Measurements from ENCODE around the gene ALDH1B1. TPM values are rescaled to one million over a fixed set of nuclear protein-coding genes. Genes with fewer than 3 reads are reported as not detected.

The ALDH1B1 gene
- total RNA-seq, 1 donor from 2014 or later, result 10.5 TPM

- H3K4me1 Mint-ChIP-seq (ENCODE audit: unreplicated experiment), result peaks cover 15% of the 10 kb centered on the region
- H3K36me3 Mint-ChIP-seq (ENCODE audit: unreplicated experiment), result no peaks in the 10 kb centered on the region
- H3K4me3 Mint-ChIP-seq (ENCODE audit: unreplicated experiment), result no peak overlapping the region
- H3K9me3 Mint-ChIP-seq (ENCODE audit: unreplicated experiment), result no peaks in the 10 kb centered on the region
- no peak overlapping the region for H3K27ac Mint-ChIP-seq (ENCODE audit: unreplicated experiment)
- peak; percentile 58 for TF ChIP-seq CTCF (IDR thresholded peaks at IDR 0.05)
- DNase-seq (ENCODE audit: extremely low spot score, unreplicated experiment), result no peak
- H3K27me3 Mint-ChIP-seq (ENCODE audit: unreplicated experiment), result peaks cover 8% of the 10 kb centered on the region
These were observed 24.8 kb downstream of the ALDH1B1 start for GRCh38 chr9:38417003-38417945.

- Mint-ChIP-seq H3K27me3 (ENCODE audit: unreplicated experiment) (peaks cover 7% of the 10 kb centered on the region), H3K4me3 (ENCODE audit: unreplicated experiment) (no peak overlapping the region), H3K27ac (ENCODE audit: unreplicated experiment) (no peak overlapping the region), H3K9me3 (ENCODE audit: unreplicated experiment) (no peaks in the 10 kb centered on the region), H3K36me3 (ENCODE audit: unreplicated experiment) (no peaks in the 10 kb centered on the region), H3K4me1 (ENCODE audit: unreplicated experiment) (peaks cover 18% of the 10 kb centered on the region)
- no peak for DNase-seq (ENCODE audit: extremely low spot score, unreplicated experiment)
- no peak for TF ChIP-seq CTCF (IDR thresholded peaks at IDR 0.05)
These were observed 25.9 kb downstream of the ALDH1B1 start for GRCh38 chr9:38418366-38418765.

- Mint-ChIP-seq H3K4me3 (ENCODE audit: unreplicated experiment) (no peak overlapping the region), H3K27ac (ENCODE audit: unreplicated experiment) (no peak overlapping the region), H3K36me3 (ENCODE audit: unreplicated experiment) (no peaks in the 10 kb centered on the region), H3K27me3 (ENCODE audit: unreplicated experiment) (peaks cover 6% of the 10 kb centered on the region), H3K4me1 (ENCODE audit: unreplicated experiment) (peaks cover 19% of the 10 kb centered on the region), H3K9me3 (ENCODE audit: unreplicated experiment) (no peaks in the 10 kb centered on the region)
- no peak for TF ChIP-seq CTCF (IDR thresholded peaks at IDR 0.05)
- DNase-seq (ENCODE audit: extremely low spot score, unreplicated experiment), result no peak
These were observed 26.7 kb downstream of the ALDH1B1 start for GRCh38 chr9:38419181-38419580.

- peaks cover 19% of the 10 kb centered on the region for H3K4me1 Mint-ChIP-seq (ENCODE audit: unreplicated experiment)
- H3K27ac Mint-ChIP-seq (ENCODE audit: unreplicated experiment), result peak overlapping the region; percentile 86
- DNase-seq (ENCODE audit: extremely low spot score, unreplicated experiment), result no peak
- no peak for TF ChIP-seq CTCF (IDR thresholded peaks at IDR 0.05)
- no peaks in the 10 kb centered on the region for H3K36me3 Mint-ChIP-seq (ENCODE audit: unreplicated experiment)
- H3K4me3 Mint-ChIP-seq (ENCODE audit: unreplicated experiment), result no peak overlapping the region
- H3K9me3 Mint-ChIP-seq (ENCODE audit: unreplicated experiment), result no peaks in the 10 kb centered on the region
- H3K27me3 Mint-ChIP-seq (ENCODE audit: unreplicated experiment), result peaks cover 16% of the 10 kb centered on the region
These were observed 29.2 kb downstream of the ALDH1B1 start for GRCh38 chr9:38421498-38422211.
